ENCODE data around the gene AVPR1B.

DNA sequence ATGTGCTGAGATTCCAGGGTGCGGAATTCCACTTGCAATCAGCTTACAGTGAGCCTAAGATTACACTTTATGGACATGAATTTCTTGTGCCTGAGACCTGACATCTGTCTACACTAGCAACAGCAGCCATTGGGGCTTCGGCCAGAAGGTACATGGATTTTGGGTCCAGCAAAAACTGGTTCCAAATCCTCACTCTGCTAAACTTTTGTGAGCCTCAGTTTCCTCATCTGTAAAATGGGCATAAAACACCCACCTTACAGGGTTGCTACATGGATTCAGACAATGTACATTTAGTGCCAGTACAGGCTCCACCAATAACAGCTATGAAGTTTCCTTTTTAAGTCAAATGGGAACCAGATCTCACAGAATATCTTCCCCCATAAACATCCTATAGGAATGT lies 33.4 kb downstream of the AVPR1B start:
- TF ChIP-seq, protein P1, sequence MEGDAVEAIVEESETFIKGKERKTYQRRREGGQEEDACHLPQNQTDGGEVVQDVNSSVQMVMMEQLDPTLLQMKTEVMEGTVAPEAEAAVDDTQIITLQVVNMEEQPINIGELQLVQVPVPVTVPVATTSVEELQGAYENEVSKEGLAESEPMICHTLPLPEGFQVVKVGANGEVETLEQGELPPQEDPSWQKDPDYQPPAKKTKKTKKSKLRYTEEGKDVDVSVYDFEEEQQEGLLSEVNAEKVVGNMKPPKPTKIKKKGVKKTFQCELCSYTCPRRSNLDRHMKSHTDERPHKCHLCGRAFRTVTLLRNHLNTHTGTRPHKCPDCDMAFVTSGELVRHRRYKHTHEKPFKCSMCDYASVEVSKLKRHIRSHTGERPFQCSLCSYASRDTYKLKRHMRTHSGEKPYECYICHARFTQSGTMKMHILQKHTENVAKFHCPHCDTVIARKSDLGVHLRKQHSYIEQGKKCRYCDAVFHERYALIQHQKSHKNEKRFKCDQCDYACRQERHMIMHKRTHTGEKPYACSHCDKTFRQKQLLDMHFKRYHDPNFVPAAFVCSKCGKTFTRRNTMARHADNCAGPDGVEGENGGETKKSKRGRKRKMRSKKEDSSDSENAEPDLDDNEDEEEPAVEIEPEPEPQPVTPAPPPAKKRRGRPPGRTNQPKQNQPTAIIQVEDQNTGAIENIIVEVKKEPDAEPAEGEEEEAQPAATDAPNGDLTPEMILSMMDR (IDR thresholded peaks at IDR 0.05) = no peak
- TF ChIP-seq ZFX (IDR thresholded peaks at IDR 0.05; ENCODE audit: borderline replicate concordance) = no peak
